WTC11 (cell line): ENCODE data around the gene SLIT1.
A peak's percentile ranks its signal among the peaks of the same experiment; 100 is the strongest.

Experiments
- ATF1 ChIP-seq: sonication (generic); formaldehyde crosslinking; IDR thresholded peaks from 2 replicates; pipeline ENCODE4 v1.8.1; 2023; ENCODE audit warnings: mild to moderate bottlenecking, moderate library complexity, missing genetic modification reagents
- CTCF ChIP-seq: fragments of 200-600 bp; IDR thresholded peaks from 2 replicates; pipeline ENCODE4 v1.8.0; 2022; ENCODE audit warnings: antibody characterized with exemption
- NFE2L1 ChIP-seq: sonication (generic); formaldehyde crosslinking; IDR thresholded peaks from 2 replicates; pipeline ENCODE4 v1.8.1; 2023; ENCODE audit warnings: missing genetic modification reagents
- TEAD1 ChIP-seq: sonication (generic); formaldehyde crosslinking; IDR thresholded peaks from 2 replicates; pipeline ENCODE4 v1.8.0; 2022; ENCODE audit warnings: mild to moderate bottlenecking, missing genetic modification reagents
- TEAD4 ChIP-seq: sonication (generic); formaldehyde crosslinking; IDR thresholded peaks from 2 replicates; pipeline ENCODE4 v1.8.0; 2022; ENCODE audit warnings: mild to moderate bottlenecking, missing genetic modification reagents
- ZNF263 ChIP-seq: sonication (generic); formaldehyde crosslinking; IDR thresholded peaks from 2 replicates; pipeline ENCODE4 v1.8.1; 2022; ENCODE audit warnings: low read depth, mild to moderate bottlenecking, moderate library complexity, missing genetic modification reagents
- TF ChIP-seq, protein P1 (sequence below): sonication (generic); formaldehyde crosslinking; IDR thresholded peaks from 2 replicates; pipeline ENCODE4 v1.8.1; 2023; ENCODE audit warnings: mild to moderate bottlenecking, missing genetic modification reagents, moderate library complexity
- TF ChIP-seq, protein P2 (sequence below): sonication (generic); formaldehyde crosslinking; IDR thresholded peaks from 2 replicates; pipeline ENCODE4 v1.8.1; 2022; ENCODE audit warnings: low read depth, missing genetic modification reagents, borderline replicate concordance
- TF ChIP-seq, protein P3 (sequence below): sonication (generic); formaldehyde crosslinking; IDR thresholded peaks from 2 replicates; pipeline ENCODE4 v1.8.0; 2022; ENCODE audit warnings: mild to moderate bottlenecking, missing genetic modification reagents
- TF ChIP-seq, protein P4 (sequence below): sonication (generic); formaldehyde crosslinking; IDR thresholded peaks from 2 replicates; pipeline ENCODE4 v1.8.1; 2023; ENCODE audit warnings: mild to moderate bottlenecking, missing genetic modification reagents, borderline replicate concordance
- TF ChIP-seq, protein P5 (sequence below): sonication (generic); formaldehyde crosslinking; IDR thresholded peaks from 2 replicates; pipeline ENCODE4 v1.8.1; 2022; ENCODE audit warnings: low read depth, mild to moderate bottlenecking, moderate library complexity, missing genetic modification reagents, borderline replicate concordance

DNA sequence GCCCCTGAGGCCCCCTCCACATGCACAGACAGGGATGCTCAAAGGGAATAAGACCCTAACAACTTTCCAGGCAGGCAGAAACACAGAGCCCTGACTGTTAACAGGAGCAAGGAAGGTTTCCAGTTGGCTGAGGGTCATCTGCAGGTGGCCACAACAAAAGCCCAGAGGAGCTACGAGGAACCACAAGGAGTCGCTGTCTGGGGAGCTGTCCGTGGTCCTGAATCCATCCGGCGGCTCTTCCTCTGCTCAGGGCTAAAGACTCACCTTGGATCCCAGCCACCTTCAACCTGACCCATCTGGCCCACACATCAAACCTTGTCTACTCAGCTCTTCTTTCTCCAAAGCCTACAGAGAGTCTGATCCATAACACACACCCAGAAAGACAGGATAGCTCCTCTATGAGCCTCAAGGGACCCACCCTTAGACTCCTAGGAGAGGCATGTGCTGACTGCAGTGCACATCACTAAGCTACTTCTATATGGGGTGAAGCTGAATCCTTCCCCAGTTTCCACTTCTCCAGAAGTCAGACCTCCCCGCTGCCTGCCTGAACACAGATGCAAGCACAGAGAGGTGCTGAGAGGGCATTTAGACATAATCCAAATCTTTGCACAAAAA is 104.0 kb downstream of the SLIT1 start:
- TF ChIP-seq TEAD4 (CRISPR knock-in tag): peak; percentile 81; the same call in 1 of the 2 replicates
- TF ChIP-seq, protein P1, sequence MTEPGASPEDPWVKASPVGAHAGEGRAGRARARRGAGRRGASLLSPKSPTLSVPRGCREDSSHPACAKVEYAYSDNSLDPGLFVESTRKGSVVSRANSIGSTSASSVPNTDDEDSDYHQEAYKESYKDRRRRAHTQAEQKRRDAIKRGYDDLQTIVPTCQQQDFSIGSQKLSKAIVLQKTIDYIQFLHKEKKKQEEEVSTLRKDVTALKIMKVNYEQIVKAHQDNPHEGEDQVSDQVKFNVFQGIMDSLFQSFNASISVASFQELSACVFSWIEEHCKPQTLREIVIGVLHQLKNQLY (CRISPR knock-in tag): no peak
- peak; percentile 45; the same call in 1 of the 2 replicates for TF ChIP-seq CTCF
- TF ChIP-seq TEAD1 (CRISPR knock-in tag): peak; percentile 95
- TF ChIP-seq, protein P2, sequence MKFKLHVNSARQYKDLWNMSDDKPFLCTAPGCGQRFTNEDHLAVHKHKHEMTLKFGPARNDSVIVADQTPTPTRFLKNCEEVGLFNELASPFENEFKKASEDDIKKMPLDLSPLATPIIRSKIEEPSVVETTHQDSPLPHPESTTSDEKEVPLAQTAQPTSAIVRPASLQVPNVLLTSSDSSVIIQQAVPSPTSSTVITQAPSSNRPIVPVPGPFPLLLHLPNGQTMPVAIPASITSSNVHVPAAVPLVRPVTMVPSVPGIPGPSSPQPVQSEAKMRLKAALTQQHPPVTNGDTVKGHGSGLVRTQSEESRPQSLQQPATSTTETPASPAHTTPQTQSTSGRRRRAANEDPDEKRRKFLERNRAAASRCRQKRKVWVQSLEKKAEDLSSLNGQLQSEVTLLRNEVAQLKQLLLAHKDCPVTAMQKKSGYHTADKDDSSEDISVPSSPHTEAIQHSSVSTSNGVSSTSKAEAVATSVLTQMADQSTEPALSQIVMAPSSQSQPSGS (CRISPR knock-in tag): no peak
- 0 out of 2 replicates have a peak, but pooled peaks have one; percentile 61 for TF ChIP-seq ATF1 (CRISPR knock-in tag)
- TF ChIP-seq, protein P3, sequence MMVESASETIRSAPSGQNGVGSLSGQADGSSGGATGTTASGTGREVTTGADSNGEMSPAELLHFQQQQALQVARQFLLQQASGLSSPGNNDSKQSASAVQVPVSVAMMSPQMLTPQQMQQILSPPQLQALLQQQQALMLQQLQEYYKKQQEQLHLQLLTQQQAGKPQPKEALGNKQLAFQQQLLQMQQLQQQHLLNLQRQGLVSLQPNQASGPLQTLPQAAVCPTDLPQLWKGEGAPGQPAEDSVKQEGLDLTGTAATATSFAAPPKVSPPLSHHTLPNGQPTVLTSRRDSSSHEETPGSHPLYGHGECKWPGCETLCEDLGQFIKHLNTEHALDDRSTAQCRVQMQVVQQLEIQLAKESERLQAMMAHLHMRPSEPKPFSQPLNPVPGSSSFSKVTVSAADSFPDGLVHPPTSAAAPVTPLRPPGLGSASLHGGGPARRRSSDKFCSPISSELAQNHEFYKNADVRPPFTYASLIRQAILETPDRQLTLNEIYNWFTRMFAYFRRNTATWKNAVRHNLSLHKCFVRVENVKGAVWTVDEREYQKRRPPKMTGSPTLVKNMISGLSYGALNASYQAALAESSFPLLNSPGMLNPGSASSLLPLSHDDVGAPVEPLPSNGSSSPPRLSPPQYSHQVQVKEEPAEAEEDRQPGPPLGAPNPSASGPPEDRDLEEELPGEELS (CRISPR knock-in tag): peak; percentile 96
- TF ChIP-seq, protein P4, sequence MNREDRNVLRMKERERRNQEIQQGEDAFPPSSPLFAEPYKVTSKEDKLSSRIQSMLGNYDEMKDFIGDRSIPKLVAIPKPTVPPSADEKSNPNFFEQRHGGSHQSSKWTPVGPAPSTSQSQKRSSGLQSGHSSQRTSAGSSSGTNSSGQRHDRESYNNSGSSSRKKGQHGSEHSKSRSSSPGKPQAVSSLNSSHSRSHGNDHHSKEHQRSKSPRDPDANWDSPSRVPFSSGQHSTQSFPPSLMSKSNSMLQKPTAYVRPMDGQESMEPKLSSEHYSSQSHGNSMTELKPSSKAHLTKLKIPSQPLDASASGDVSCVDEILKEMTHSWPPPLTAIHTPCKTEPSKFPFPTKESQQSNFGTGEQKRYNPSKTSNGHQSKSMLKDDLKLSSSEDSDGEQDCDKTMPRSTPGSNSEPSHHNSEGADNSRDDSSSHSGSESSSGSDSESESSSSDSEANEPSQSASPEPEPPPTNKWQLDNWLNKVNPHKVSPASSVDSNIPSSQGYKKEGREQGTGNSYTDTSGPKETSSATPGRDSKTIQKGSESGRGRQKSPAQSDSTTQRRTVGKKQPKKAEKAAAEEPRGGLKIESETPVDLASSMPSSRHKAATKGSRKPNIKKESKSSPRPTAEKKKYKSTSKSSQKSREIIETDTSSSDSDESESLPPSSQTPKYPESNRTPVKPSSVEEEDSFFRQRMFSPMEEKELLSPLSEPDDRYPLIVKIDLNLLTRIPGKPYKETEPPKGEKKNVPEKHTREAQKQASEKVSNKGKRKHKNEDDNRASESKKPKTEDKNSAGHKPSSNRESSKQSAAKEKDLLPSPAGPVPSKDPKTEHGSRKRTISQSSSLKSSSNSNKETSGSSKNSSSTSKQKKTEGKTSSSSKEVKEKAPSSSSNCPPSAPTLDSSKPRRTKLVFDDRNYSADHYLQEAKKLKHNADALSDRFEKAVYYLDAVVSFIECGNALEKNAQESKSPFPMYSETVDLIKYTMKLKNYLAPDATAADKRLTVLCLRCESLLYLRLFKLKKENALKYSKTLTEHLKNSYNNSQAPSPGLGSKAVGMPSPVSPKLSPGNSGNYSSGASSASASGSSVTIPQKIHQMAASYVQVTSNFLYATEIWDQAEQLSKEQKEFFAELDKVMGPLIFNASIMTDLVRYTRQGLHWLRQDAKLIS (CRISPR knock-in tag): 0 out of 2 replicates have a peak, but pooled peaks have one; percentile 36
- TF ChIP-seq, protein P5, sequence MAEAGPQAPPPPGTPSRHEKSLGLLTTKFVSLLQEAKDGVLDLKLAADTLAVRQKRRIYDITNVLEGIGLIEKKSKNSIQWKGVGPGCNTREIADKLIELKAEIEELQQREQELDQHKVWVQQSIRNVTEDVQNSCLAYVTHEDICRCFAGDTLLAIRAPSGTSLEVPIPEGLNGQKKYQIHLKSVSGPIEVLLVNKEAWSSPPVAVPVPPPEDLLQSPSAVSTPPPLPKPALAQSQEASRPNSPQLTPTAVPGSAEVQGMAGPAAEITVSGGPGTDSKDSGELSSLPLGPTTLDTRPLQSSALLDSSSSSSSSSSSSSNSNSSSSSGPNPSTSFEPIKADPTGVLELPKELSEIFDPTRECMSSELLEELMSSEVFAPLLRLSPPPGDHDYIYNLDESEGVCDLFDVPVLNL: no peak
- TF ChIP-seq NFE2L1: peak; percentile 88
- 0 out of 2 replicates have a peak, but pooled peaks have one; percentile 31 for TF ChIP-seq ZNF263 (CRISPR knock-in tag)
